ENCODE results near the gene ATP7B. TPM values are rescaled to one million over a fixed set of nuclear protein-coding genes. Genes with fewer than 3 reads are reported as not detected.
"Not testable (repeated sequence)": the region's sequence is repeated elsewhere in the genome, so short reads cannot be mapped to it uniquely, and the experiment has no call there.

The ATP7B gene
- polyA plus RNA-seq, 1 experiment: 1.8 TPM

DNA sequence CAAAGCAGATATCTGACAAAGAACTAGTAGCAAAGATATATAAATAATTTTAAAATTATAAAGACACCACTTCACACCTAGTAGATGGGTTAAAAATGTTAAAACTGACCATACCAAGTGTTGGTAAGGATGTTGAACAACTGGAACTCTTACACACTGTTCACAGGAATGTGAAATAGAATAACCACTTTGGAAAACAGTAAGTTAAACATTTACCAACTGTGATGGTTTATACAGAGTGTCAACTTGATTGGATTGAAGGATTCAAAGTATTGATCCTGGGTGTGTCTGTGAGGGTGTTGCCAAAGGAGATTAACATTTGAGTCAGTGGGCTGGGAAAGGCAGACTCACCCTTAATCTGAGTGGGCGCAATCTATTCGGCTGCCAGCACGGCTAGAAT, 32.4 kb upstream of the ATP7B start:
- TF ChIP-seq, protein P1, sequence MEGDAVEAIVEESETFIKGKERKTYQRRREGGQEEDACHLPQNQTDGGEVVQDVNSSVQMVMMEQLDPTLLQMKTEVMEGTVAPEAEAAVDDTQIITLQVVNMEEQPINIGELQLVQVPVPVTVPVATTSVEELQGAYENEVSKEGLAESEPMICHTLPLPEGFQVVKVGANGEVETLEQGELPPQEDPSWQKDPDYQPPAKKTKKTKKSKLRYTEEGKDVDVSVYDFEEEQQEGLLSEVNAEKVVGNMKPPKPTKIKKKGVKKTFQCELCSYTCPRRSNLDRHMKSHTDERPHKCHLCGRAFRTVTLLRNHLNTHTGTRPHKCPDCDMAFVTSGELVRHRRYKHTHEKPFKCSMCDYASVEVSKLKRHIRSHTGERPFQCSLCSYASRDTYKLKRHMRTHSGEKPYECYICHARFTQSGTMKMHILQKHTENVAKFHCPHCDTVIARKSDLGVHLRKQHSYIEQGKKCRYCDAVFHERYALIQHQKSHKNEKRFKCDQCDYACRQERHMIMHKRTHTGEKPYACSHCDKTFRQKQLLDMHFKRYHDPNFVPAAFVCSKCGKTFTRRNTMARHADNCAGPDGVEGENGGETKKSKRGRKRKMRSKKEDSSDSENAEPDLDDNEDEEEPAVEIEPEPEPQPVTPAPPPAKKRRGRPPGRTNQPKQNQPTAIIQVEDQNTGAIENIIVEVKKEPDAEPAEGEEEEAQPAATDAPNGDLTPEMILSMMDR (IDR thresholded peaks at IDR 0.05; ENCODE audit: low read depth, low read length): no peak
- no peak for DNase-seq (ENCODE audit: low read depth, low spot score)
- Histone ChIP-seq H3K9me3 (ENCODE audit: control insufficient read depth, insufficient read depth, low read length) (no peaks in the 10 kb centered on the region), H3K27ac (ENCODE audit: low read depth, low read length) (no peak overlapping the region), H3K4me3 (ENCODE audit: low read depth, low read length) (no peak overlapping the region), H3K27me3 (ENCODE audit: control insufficient read depth, insufficient read depth, low read length) (no peaks in the 10 kb centered on the region)
- ChIA-PET CTCF (no interaction called here), POLR2A (no interaction called here)

DNA sequence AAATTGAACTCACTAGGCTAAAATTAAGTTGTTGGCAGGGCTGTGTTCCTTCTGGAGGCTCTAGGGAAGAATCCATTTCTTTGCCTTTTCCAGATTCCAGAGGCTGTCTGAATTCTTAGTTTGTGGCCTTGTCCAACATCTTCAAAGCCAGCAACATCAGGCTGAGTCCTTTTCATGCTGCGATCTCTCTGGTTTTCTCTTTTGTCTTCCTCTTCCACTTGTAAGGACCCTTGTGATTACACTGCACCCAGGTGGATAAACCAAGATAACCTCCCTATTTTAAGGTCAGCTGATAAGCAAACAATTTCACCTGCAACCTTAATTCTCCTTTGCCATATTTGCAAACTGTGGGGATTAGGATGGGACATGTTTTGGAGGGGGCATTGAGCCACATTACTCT, 24.8 kb upstream of the ATP7B start:
- no peaks in the 10 kb centered on the region for H3K27me3 ChIP-seq (ENCODE audit: control insufficient read depth, insufficient read depth, low read length)
- no peaks in the 10 kb centered on the region for H3K9me3 ChIP-seq (ENCODE audit: control insufficient read depth, insufficient read depth, low read length)
- no peak overlapping the region for H3K27ac ChIP-seq (ENCODE audit: low read depth, low read length)
- POLR2A ChIA-PET: no interaction called here
- no peak for DNase-seq (ENCODE audit: low read depth, low spot score)
- TF ChIP-seq, protein P1 (IDR thresholded peaks at IDR 0.05; ENCODE audit: low read depth, low read length): no peak
- CTCF ChIA-PET: interaction anchor here (0.7 kb wide), 1 partner anchor 167 kb away, joined by 3 read pairs; no protein-coding TSS in a partner anchor
- no peak overlapping the region for H3K4me3 ChIP-seq (ENCODE audit: low read depth, low read length)

DNA sequence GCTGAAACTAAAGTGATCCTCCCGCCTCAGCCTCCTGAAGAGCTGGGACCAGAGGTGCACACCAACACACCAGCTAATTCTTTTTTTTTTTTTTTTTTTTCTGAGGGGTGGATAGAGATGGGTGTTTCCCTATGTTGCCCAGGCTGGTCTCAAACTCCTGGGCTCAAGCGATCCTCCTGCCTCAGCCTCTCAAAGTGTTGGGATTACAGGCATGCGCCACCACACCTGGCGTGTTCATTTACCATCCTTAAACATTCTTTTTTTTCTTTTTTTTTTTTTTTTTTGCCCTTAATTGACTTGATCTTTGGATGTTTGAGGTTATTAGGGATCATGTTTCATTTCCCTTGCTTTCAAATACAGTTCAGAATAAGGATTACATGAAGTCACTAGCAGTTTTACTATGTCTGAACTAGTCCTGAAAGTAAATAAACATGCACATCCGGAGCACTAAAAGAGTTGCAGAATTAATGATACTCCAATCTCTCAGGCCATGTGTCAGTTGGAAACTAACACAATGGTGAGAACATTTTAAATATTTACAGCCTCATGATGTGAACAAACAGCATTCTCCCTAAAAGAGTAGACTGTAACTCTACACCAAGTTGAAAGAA, 23.5 kb upstream of the ATP7B start:
- no peak for DNase-seq (ENCODE audit: low read depth, low spot score)
- ChIA-PET POLR2A (no interaction called here), CTCF (interaction anchor here (1.0 kb wide), 1 partner anchor 416 kb away, joined by 3 read pairs; the partner anchor contains the start of gene VPS36)
- H3K4me3 ChIP-seq (ENCODE audit: low read depth, low read length): no peak overlapping the region
- H3K27me3 ChIP-seq (ENCODE audit: control insufficient read depth, insufficient read depth, low read length): no peaks in the 10 kb centered on the region
- no peak overlapping the region for H3K27ac ChIP-seq (ENCODE audit: low read depth, low read length)
- H3K9me3 ChIP-seq (ENCODE audit: control insufficient read depth, insufficient read depth, low read length): no peaks in the 10 kb centered on the region
- TF ChIP-seq, protein P1 (IDR thresholded peaks at IDR 0.05; ENCODE audit: low read depth, low read length): no peak

DNA sequence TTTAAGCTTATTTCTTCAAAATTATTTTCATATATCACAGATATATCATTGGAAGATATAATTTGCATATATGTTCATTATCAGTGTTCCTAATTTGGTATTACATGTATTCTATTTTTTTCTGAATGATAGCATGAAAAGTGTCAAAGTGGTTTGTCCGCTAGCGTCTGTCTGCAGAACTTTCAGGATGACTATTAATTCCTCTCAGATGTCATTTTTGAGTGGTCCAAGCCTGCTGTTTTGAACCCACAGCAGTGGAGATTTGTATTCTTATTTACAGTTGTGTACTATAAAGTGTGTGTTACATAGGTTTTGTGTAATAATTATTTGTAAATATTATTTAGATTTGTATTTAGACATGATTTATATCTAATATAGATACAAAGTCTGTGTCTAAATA, 21.8 kb upstream of the ATP7B start:
- Histone ChIP-seq H3K27me3 (ENCODE audit: control insufficient read depth, insufficient read depth, low read length) (no peaks in the 10 kb centered on the region), H3K27ac (ENCODE audit: low read depth, low read length) (no peak overlapping the region), H3K9me3 (ENCODE audit: control insufficient read depth, insufficient read depth, low read length) (no peaks in the 10 kb centered on the region), H3K4me3 (ENCODE audit: low read depth, low read length) (no peak overlapping the region)
- ChIA-PET CTCF (interaction anchor here (0.9 to 1.6 kb wide), 5 partner anchors 32 to 418 kb away, joined by 3 to 7 read pairs (median 3); partner anchors contain the start of gene NEK5), POLR2A (no interaction called here)
- TF ChIP-seq, protein P1 (IDR thresholded peaks at IDR 0.05; ENCODE audit: low read depth, low read length): no peak
- DNase-seq (ENCODE audit: low read depth, low spot score): no peak

DNA sequence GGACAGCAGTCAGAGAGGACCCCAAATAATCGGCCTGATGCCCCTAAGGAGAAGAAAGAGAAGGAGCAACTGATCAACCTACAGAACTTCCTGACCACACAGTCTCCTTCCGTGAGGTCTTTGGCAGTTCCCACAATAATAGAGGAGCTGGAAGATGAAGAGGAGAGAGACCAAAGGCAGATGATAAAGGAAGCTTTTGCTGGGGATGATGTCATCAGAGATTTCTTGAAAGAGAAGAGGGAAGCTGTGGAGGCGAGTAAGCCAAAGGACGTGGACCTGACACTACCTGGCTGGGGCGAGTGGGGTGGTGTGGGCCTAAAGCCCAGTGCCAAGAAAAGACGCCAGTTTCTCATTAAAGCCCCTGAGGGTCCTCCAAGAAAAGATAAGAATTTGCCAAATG, 19.2 kb upstream of the ATP7B start:
- POLR2A ChIA-PET; DNase-seq (ENCODE audit: low read depth, low spot score); CTCF ChIA-PET: not testable (repeated sequence)

More for the DNA sequence above, 19.2 kb upstream of the ATP7B start:
- not testable (repeated sequence) for H3K27ac ChIP-seq (ENCODE audit: low read depth, low read length); H3K27me3 ChIP-seq (ENCODE audit: control insufficient read depth, insufficient read depth, low read length); H3K9me3 ChIP-seq (ENCODE audit: control insufficient read depth, insufficient read depth, low read length); H3K4me3 ChIP-seq (ENCODE audit: low read depth, low read length)

Measured in AG04450 (cell line).